Progenitor cell of endocrine pancreas (in vitro differentiated cells): ENCODE data around the gene INO80. TPM values are rescaled to one million over a fixed set of nuclear protein-coding genes. Genes with fewer than 3 reads are reported as not detected.

Experiments used
- DNase-seq: peaks from one replicate; pipeline ENCODE4 v3.0.0; 2021; ENCODE audit warnings: low spot score; ENCODE audit not compliant: unreplicated experiment
- H3K27ac Mint-ChIP-seq: 2 replicates; pipeline ENCODE4 v1.8.0; 2021; ENCODE audit warnings: mild to moderate bottlenecking, moderate library complexity, mixed read lengths
- H3K27me3 Mint-ChIP-seq: 2 replicates; pipeline ENCODE4 v1.8.0; 2021; ENCODE audit warnings: mixed read lengths
- H3K36me3 Mint-ChIP-seq: 2 replicates; pipeline ENCODE4 v1.8.0; 2022; ENCODE audit warnings: mixed read lengths; ENCODE audit not compliant: insufficient read depth
- H3K4me1 Mint-ChIP-seq: 2 replicates; pipeline ENCODE4 v1.8.0; 2021; ENCODE audit warnings: low read depth, mixed read lengths
- H3K4me3 Mint-ChIP-seq: 2 replicates; pipeline ENCODE4 v1.8.0; 2021; ENCODE audit warnings: low read depth, mild to moderate bottlenecking, moderate library complexity, mixed read lengths
- H3K9me3 Mint-ChIP-seq: 2 replicates; pipeline ENCODE4 v1.8.0; 2021; ENCODE audit warnings: low read depth, mixed read lengths
- total RNA-seq: library from RNA; stranded (reverse); gene quantifications from 2 replicates; pipeline ENCODE4 v1.2.1, GENCODE V29; 2021
- TF ChIP-seq, protein P1 (sequence below): fragments of 200-600 bp; sonication (generic); IDR thresholded peaks from one replicate; pipeline ENCODE4 v1.5.0; 2021; ENCODE audit warnings: antibody characterized with exemption, mild to moderate bottlenecking; ENCODE audit not compliant: unreplicated experiment

Gene INO80
- total RNA-seq, 1 donor from 2014 or later: 28.1 TPM

DNA sequence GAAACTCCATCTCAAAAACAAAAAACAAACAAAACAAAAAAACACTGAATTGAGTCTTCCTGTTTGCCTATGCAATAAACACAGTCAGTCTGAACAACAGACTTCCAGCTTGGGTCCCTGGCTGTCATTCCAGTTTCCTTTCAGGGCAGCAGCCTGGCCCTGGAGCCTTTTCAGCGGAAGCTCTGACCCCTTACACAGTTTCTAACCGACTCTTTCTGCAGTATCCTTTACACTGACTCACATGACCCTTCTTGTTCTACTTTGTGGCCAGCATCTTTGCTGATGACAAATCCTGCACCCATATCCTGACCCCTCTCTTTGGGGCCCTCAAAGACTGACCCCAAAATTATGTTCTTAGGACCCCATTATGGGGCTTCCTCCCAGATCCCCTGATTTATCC, 38.3 kb upstream of the INO80 start:
- Mint-ChIP-seq H3K9me3 (no peaks in the 10 kb centered on the region), H3K27me3 (no peaks in the 10 kb centered on the region), H3K27ac (no peak overlapping the region), H3K36me3 (no peaks in the 10 kb centered on the region), H3K4me1 (no peaks in the 10 kb centered on the region), H3K4me3 (no peak overlapping the region)
- no peak for DNase-seq
- TF ChIP-seq, protein P1, sequence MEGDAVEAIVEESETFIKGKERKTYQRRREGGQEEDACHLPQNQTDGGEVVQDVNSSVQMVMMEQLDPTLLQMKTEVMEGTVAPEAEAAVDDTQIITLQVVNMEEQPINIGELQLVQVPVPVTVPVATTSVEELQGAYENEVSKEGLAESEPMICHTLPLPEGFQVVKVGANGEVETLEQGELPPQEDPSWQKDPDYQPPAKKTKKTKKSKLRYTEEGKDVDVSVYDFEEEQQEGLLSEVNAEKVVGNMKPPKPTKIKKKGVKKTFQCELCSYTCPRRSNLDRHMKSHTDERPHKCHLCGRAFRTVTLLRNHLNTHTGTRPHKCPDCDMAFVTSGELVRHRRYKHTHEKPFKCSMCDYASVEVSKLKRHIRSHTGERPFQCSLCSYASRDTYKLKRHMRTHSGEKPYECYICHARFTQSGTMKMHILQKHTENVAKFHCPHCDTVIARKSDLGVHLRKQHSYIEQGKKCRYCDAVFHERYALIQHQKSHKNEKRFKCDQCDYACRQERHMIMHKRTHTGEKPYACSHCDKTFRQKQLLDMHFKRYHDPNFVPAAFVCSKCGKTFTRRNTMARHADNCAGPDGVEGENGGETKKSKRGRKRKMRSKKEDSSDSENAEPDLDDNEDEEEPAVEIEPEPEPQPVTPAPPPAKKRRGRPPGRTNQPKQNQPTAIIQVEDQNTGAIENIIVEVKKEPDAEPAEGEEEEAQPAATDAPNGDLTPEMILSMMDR: no peak

DNA sequence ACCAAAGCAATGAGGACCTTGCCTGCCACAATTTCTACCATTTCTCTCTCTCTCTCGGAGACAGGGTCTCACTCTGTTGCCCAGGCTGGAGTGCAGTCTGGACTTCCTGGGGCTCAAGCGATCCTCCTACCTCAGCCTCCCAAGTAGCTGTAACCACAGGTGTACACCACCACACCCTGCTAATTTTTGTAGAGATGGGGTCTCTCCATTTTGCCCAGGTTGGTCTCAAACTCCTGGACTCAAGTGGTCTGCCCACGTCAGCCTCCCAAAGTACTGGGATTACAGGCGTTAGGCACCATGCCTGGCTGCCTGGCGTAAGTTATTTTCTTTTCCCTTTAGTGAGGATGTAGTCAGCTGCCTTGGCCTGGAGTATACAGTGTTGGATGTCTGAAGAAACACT, 37.7 kb upstream of the INO80 start:
- H3K9me3 Mint-ChIP-seq: no peaks in the 10 kb centered on the region
- no peak overlapping the region for H3K27ac Mint-ChIP-seq
- DNase-seq: no peak
- no peaks in the 10 kb centered on the region for H3K36me3 Mint-ChIP-seq
- no peaks in the 10 kb centered on the region for H3K27me3 Mint-ChIP-seq
- peaks cover 2% of the 10 kb centered on the region for H3K4me1 Mint-ChIP-seq
- H3K4me3 Mint-ChIP-seq: no peak overlapping the region
- TF ChIP-seq, protein P1: no peak

DNA sequence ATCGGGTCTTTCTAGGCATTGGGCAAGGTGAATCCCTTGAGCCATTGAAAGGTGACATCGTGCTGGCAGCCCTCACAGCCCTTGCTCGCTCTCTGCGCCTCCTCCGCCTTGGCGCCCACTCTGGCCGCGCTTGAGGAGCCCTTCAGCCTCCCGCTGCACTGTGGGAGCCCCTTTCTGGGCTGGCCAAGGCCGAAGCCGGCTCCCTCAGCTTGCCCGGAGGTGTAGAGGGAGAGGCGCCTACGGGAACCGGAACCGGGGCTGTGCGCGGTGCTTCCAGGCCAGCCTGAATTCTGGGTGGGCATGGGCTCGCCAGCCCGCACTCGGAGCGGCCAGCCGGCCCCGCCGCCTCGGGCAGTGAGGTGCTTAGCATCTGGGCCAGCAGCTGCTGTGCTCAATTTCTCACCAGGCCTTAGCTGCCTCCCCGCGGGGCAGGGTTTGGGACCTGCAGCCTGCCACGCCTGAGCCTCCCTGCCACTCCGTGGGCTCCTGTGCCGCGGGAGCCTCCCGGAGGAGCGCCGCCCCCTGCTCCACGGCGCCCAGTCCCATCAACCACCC, 35.4 kb upstream of the INO80 start:
- Mint-ChIP-seq H3K27me3 (no peaks in the 10 kb centered on the region), H3K4me1 (peaks cover 2% of the 10 kb centered on the region), H3K4me3 (no peak overlapping the region), H3K9me3 (no peaks in the 10 kb centered on the region), H3K27ac (no peak overlapping the region), H3K36me3 (no peaks in the 10 kb centered on the region)
- DNase-seq: no peak
- TF ChIP-seq, protein P1: no peak

DNA sequence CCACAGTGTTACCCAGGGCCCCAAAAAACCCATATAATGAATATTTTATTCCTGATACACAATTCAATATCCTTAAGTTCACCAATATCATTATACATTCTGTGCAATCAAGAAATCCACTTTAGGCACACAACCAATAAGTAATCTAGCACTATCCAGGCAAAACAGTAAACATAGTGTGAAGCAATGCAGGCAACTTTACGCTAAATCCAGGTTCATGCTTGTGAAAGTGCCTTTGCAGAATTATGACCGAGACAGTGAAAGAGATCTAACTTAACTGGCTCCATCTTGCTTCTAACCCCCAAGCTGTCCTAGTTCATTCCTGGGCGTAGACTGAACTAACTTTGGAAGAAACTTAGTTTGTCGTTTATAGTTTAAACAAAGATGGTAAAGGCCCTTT, 34.2 kb upstream of the INO80 start:
- DNase-seq: no peak
- Mint-ChIP-seq H3K4me3 (no peak overlapping the region), H3K4me1 (peaks cover 2% of the 10 kb centered on the region), H3K9me3 (no peaks in the 10 kb centered on the region), H3K36me3 (no peaks in the 10 kb centered on the region), H3K27ac (no peak overlapping the region), H3K27me3 (no peaks in the 10 kb centered on the region)
- TF ChIP-seq, protein P1: no peak

DNA sequence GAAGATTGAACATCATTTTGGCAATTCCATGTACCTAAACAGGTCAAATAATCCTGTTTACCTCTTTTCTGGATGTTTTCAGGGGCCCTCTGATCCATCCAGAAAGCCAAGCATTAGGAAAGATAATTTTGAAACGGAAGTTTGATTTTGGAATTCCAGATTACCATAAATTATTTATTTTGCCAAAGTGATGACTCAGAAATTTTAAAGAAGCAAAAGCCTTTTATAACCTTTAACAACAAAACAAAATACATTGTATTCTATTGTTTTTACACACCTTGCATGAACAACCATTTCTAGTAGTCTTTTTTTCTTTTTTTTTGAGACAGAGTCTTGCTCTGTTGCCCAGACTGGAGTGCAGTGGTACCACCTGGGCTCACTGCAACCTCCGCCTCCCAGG, 32.0 kb upstream of the INO80 start:
- TF ChIP-seq, protein P1: no peak
- Mint-ChIP-seq H3K4me3 (no peak overlapping the region), H3K9me3 (no peaks in the 10 kb centered on the region), H3K36me3 (no peaks in the 10 kb centered on the region), H3K27ac (no peak overlapping the region), H3K4me1 (peaks cover 2% of the 10 kb centered on the region), H3K27me3 (no peaks in the 10 kb centered on the region)
- no peak for DNase-seq
